HEK293 (cell line): ENCODE results near the gene RPS29.

Source experiments
- CTCF ChIA-PET: fragments of 350-600 bp; formaldehyde crosslinking; extraction: SDS; loops from one replicate; lab custom pipeline; 2021; ENCODE audit warnings: antibody characterized with exemption; lab: Yijun Ruan, JAX
- POLR2A ChIA-PET: fragments of 300-600 bp; formaldehyde crosslinking; extraction: SDS; loops from one replicate; lab custom pipeline; 2020; ENCODE audit warnings: antibody characterized with exemption, inconsistent platforms; lab: Yijun Ruan, JAX
- H3K27ac ChIP-seq: fragments of 200-500 bp; sonication (Bioruptor generic); 2 replicates; pipeline ENCODE4 v1.5.1; 2014; ENCODE audit warnings: low read depth, low read length, control low read depth, inconsistent platforms; ENCODE audit errors: extremely low read depth
- H3K36me3 ChIP-seq, 2 experiments: fragments of 200-500 bp in 1 of 2; sonication (Bioruptor generic) in 1 of 2; 1 replicate in 1 of 2; 2 replicates in 1 of 2; pipeline ENCODE4 v1.5.1; 2014 to 2017; ENCODE audit warnings: inconsistent platforms in 2 of 2, low read length in 2 of 2; ENCODE audit not compliant: control insufficient read depth in 2 of 2, insufficient read depth in 1 of 2
- H3K4me1 ChIP-seq: fragments of 200-500 bp; sonication (Bioruptor generic); 2 replicates; pipeline ENCODE4 v1.5.1; 2014; ENCODE audit warnings: mild to moderate bottlenecking, low read length, inconsistent platforms; ENCODE audit not compliant: control insufficient read depth, insufficient read depth
- H3K4me3 ChIP-seq: 2 replicates; pipeline ENCODE4 v1.5.1; 2011; ENCODE audit warnings: low read depth, mild to moderate bottlenecking, control low read depth, low read length, moderate library complexity
- H3K9me3 ChIP-seq: fragments of 200-500 bp; sonication (Bioruptor generic); 2 replicates; pipeline ENCODE4 v1.5.1; 2014; ENCODE audit warnings: low read depth, low read length, inconsistent platforms; ENCODE audit not compliant: control insufficient read depth, insufficient read depth
- HOXC10 ChIP-seq: sonication (generic); formaldehyde crosslinking; IDR thresholded peaks from 2 replicates; pipeline ENCODE4 v1.8.1; 2023; ENCODE audit warnings: mild to moderate bottlenecking, missing genetic modification reagents
- KLF10 ChIP-seq: fragments of 450-650 bp; IDR thresholded peaks from 2 replicates; pipeline ENCODE4 v1.5.1; 2018; ENCODE audit warnings: missing biosample characterization, mild to moderate bottlenecking, missing genetic modification characterization
- KLF16 ChIP-seq: fragments of 450-650 bp; formaldehyde crosslinking; IDR thresholded peaks from 2 replicates; pipeline ENCODE4 v1.5.1; 2017; ENCODE audit warnings: missing biosample characterization, missing genetic modification characterization
- KLF9 ChIP-seq: fragments of 450-650 bp; formaldehyde crosslinking; IDR thresholded peaks from 2 replicates; pipeline ENCODE4 v1.5.1; 2016; ENCODE audit warnings: missing biosample characterization, missing genetic modification characterization, low read depth
- PBX3 ChIP-seq: sonication (generic); formaldehyde crosslinking; IDR thresholded peaks from 2 replicates; pipeline ENCODE4 v1.8.1; 2022; ENCODE audit warnings: mild to moderate bottlenecking, moderate library complexity, missing genetic modification reagents
- PRDM10 ChIP-seq: fragments of 450-650 bp; formaldehyde crosslinking; IDR thresholded peaks from 2 replicates; pipeline ENCODE4 v1.5.1; 2016; ENCODE audit warnings: missing biosample characterization, missing genetic modification characterization
- SETDB1 ChIP-seq: IDR thresholded peaks from one replicate; pipeline ENCODE4 v1.6.1; 2017; ENCODE audit warnings: mild to moderate bottlenecking, low read length, moderate library complexity, mixed read lengths; ENCODE audit not compliant: insufficient read length
- SP2 ChIP-seq: fragments of 450-650 bp; formaldehyde crosslinking; IDR thresholded peaks from 2 replicates; pipeline ENCODE4 v1.5.1; 2016; ENCODE audit warnings: missing biosample characterization, missing genetic modification characterization
- ZBTB26 ChIP-seq: fragments of 450-650 bp; formaldehyde crosslinking; optimal IDR thresholded peaks from 2 replicates; pipeline ENCODE3; 2016; ENCODE audit warnings: missing biosample characterization, mild to moderate bottlenecking, missing genetic modification characterization
- ZBTB6 ChIP-seq: fragments of 450-650 bp; formaldehyde crosslinking; IDR thresholded peaks from 2 replicates; pipeline ENCODE4 v1.5.1; 2017; ENCODE audit warnings: missing biosample characterization, missing genetic modification characterization
- ZEB2 ChIP-seq: fragments of 450-650 bp; formaldehyde crosslinking; IDR thresholded peaks from 2 replicates; pipeline ENCODE4 v1.5.1; 2016; ENCODE audit warnings: missing biosample characterization, missing genetic modification characterization
- ZNF121 ChIP-seq: fragments of 450-650 bp; formaldehyde crosslinking; IDR thresholded peaks from 2 replicates; pipeline ENCODE4 v1.5.1; 2016; ENCODE audit warnings: missing biosample characterization, missing genetic modification characterization
- ZNF335 ChIP-seq: fragments of 450-650 bp; formaldehyde crosslinking; conservative IDR thresholded peaks from 2 replicates; pipeline ENCODE4 v1.5.1; 2016; ENCODE audit warnings: missing biosample characterization, missing genetic modification characterization
- ZNF341 ChIP-seq: fragments of 450-650 bp; formaldehyde crosslinking; IDR thresholded peaks from 2 replicates; pipeline ENCODE4; 2016; ENCODE audit warnings: low read depth, missing biosample characterization, missing genetic modification characterization
- ZNF354C ChIP-seq: fragments of 450-650 bp; formaldehyde crosslinking; IDR thresholded peaks from 2 replicates; pipeline ENCODE4 v1.5.1; 2016; ENCODE audit warnings: missing biosample characterization, missing genetic modification characterization, low read depth, borderline replicate concordance
- ZNF391 ChIP-seq: fragments of 450-650 bp; formaldehyde crosslinking; IDR thresholded peaks from 2 replicates; pipeline ENCODE4 v1.5.1; 2016; ENCODE audit warnings: low read depth, missing biosample characterization, missing genetic modification characterization, borderline replicate concordance
- ZNF398 ChIP-seq: fragments of 450-650 bp; formaldehyde crosslinking; IDR thresholded peaks from 2 replicates; pipeline ENCODE4 v1.5.1; 2017; ENCODE audit warnings: missing biosample characterization, missing genetic modification characterization
- ZNF449 ChIP-seq: fragments of 450-650 bp; formaldehyde crosslinking; IDR thresholded peaks from 2 replicates; pipeline ENCODE4 v1.5.1; 2017; ENCODE audit warnings: missing biosample characterization, mild to moderate bottlenecking, missing genetic modification characterization, moderate library complexity
- ZNF501 ChIP-seq: fragments of 450-650 bp; formaldehyde crosslinking; IDR thresholded peaks from 2 replicates; pipeline ENCODE4 v1.5.1; 2016; ENCODE audit warnings: missing biosample characterization, missing genetic modification characterization
- ZNF510 ChIP-seq: fragments of 450-650 bp; formaldehyde crosslinking; IDR thresholded peaks from 2 replicates; pipeline ENCODE4 v1.5.1; 2018; ENCODE audit warnings: mild to moderate bottlenecking, missing genetic modification characterization, missing biosample characterization; ENCODE audit not compliant: insufficient replicate concordance
- ZNF513 ChIP-seq: fragments of 450-650 bp; IDR thresholded peaks from 2 replicates; pipeline ENCODE4 v1.5.1; 2018; ENCODE audit warnings: missing biosample characterization, missing genetic modification characterization
- ZNF600 ChIP-seq: fragments of 450-650 bp; formaldehyde crosslinking; IDR thresholded peaks from 2 replicates; pipeline ENCODE4 v1.5.1; 2016; ENCODE audit warnings: missing biosample characterization, missing genetic modification characterization
- ZNF707 ChIP-seq: fragments of 450-650 bp; formaldehyde crosslinking; IDR thresholded peaks from 2 replicates; pipeline ENCODE4 v1.5.1; 2016; ENCODE audit warnings: missing biosample characterization, missing genetic modification characterization

The RPS29 gene

GRCh38 chr14:49634547-49635334 is 48.6 kb upstream of the RPS29 start, which contains the start of gene DNAAF2:
Gene DNAAF2 (minus strand): TSS chr14:49635244. CDS start chr14:49635149, 95 bp downstream.
- no peaks in the 10 kb centered on the region for H3K4me1 ChIP-seq
- ChIA-PET POLR2A (interaction anchor here (0.5 to 2.3 kb wide), 16 partner anchors 8 to 233 kb away, joined by 3 to 44 read pairs (median 6); partner anchors contain the start of genes KLHDC2, LRR1, MGAT2 and NEMF), CTCF (interaction anchor here (0.6 to 2.2 kb wide), 16 partner anchors 8 to 1067 kb away, joined by 3 to 16 read pairs (median 4); partner anchors contain the start of genes KLHDC2, MGAT2, NEMF and RPL36AL)
- H3K36me3 ChIP-seq = peaks cover 4 to 20% of the 10 kb centered on the region in 2 experiments; a peak in 2 of 3 replicates
- peak within 1 kb of the TSS; percentile 94 for H3K27ac ChIP-seq
- peak within 1 kb of the TSS; percentile 98 for H3K4me3 ChIP-seq
- no peaks in the 10 kb centered on the region for H3K9me3 ChIP-seq
- TF ChIP-seq ZNF510 (tag by site-specific recombination) = no peak
- no peak for TF ChIP-seq ZNF707 (tag by site-specific recombination)
- TF ChIP-seq ZEB2 (tag by site-specific recombination) = 0 out of 2 replicates have a peak, but pooled peaks have one; percentile 71
- no peak for TF ChIP-seq SP2 (tag by site-specific recombination)
- TF ChIP-seq ZNF354C (tag by site-specific recombination) = no peak
- TF ChIP-seq KLF10 (tag by site-specific recombination) = 0 out of 2 replicates have a peak, but pooled peaks have one; percentile 2
- 0 out of 2 replicates have a peak, but pooled peaks have one; percentile 32 for TF ChIP-seq ZNF449 (tag by site-specific recombination)
- TF ChIP-seq ZNF513 (tag by site-specific recombination) = no peak
- 0 out of 2 replicates have a peak, but pooled peaks have one; percentile 1 for TF ChIP-seq ZNF398
- 0 out of 2 replicates have a peak, but pooled peaks have one; percentile 35 for TF ChIP-seq ZNF501
- 0 out of 2 replicates have a peak, but pooled peaks have one; percentile 27 for TF ChIP-seq PRDM10 (tag by site-specific recombination)
- no peak for TF ChIP-seq ZBTB6 (tag by site-specific recombination)
- TF ChIP-seq ZNF335 = peak; percentile 48
- no peak for TF ChIP-seq HOXC10 (CRISPR knock-in tag)
- TF ChIP-seq ZNF600 (tag by site-specific recombination) = 0 out of 2 replicates have a peak, but pooled peaks have one; percentile 26
- TF ChIP-seq ZNF121 (tag by site-specific recombination) = no peak
- peak; percentile 20; the same call in 1 of the 2 replicates for TF ChIP-seq ZNF341 (tag by site-specific recombination)
- peak; percentile 89 for TF ChIP-seq ZBTB26 (tag by site-specific recombination)
- no peak for TF ChIP-seq SETDB1
- 0 out of 2 replicates have a peak, but pooled peaks have one; percentile 17 for TF ChIP-seq ZNF391 (tag by site-specific recombination)
- TF ChIP-seq KLF9 (tag by site-specific recombination) = peak; percentile 61
- TF ChIP-seq KLF16 (tag by site-specific recombination) = no peak
- TF ChIP-seq PBX3 (CRISPR knock-in tag) = peak; percentile 5
